NCI-H69 (cell line): ENCODE data around the gene L3MBTL2.

Experiments
- DNase-seq: peaks from one replicate; lab custom pipeline; 2025; lab: John Stamatoyannopoulos, UW

The L3MBTL2 gene

DNA sequence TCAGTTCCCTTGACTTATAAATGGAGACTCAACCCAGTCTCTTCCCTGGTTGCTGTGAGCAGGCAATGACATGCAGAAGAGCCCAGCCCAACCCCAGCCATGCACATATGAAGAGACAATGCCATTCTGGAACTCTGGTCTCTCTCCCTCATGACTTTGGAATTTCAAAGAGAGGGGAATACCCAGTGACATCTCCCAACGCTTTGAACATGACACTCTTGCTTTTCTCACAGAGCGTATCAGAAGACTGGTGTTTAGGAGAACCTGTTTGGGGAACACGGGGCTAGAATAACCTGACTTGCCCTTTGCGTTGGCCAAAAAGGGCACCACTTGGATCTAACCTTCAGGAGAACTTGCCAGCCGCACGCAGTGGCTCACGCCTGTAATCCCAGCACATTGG, 68.0 kb downstream of the L3MBTL2 start:
- no peak for DNase-seq

DNA sequence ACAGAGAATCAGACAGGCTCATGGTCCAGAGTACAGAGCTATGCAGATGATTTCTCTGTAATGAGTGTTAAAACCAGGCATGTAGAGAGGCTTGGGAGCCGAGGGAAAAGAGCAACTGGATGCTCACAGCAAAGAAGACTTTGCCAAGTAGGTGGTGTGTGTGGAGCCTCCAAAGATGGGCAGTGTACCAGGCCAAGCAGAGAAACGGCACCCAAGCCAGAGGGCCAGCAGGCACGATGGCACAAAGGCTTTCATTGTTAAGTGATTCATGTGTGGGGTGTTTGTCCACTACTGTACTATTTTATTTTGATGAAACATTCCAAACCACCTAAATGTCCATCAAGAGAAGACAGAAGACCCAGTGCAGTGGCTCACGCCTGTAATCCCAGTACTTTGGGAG, 69.7 kb downstream of the L3MBTL2 start:
- no peak for DNase-seq

DNA sequence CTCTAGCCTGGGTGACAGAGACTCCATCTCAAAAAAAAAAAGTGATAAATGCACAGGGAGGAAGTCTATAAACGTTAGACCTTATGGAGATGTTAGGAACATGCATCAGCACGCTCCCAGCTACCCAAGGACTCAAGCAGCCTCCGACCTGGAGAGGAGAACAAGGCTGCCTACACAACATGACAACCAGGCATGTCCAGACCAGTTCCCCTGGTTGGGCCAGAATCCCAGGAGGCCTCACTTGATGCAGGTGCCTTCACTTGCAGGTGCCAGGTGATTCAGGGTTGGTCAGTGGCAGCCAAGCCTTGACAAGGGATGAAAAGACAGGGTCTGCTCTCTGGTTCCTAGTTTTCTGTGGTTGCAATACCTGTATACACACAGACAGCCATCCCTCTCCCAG, 75.0 kb downstream of the L3MBTL2 start:
- peak; percentile 27 for DNase-seq

DNA sequence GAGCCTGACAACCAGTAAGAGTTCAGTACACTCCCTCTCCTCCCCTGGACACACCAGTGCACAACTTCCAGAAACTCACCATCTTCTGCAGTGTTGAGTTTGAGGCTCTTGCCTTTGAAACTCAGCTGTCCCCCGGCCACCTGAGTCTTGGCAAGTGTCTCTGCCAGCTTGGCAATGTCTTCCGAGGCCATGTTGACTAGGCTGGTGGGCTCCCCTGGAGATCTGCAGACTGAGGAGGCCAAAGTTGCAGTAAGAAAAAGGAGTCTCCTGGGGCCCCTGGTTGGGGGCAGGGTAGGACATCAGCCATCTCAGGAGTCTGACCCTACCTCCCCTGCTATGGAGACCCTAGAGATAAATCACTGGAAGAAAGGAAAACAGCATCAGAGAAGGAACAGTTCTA, 75.7 kb downstream of the L3MBTL2 start:
- no peak for DNase-seq
